Activated naive CD4-positive, alpha-beta T cell treated with anti-CD3 and anti-CD28 coated beads, Interleukin-2, amount 50 U/mL, for 72 hours (primary cell): ENCODE results near the gene PAIP2B. TPM values are rescaled to one million over a fixed set of nuclear protein-coding genes. Genes with fewer than 3 reads are reported as not detected.
"Not testable (repeated sequence)": the region's sequence is repeated elsewhere in the genome, so short reads cannot be mapped to it uniquely, and the experiment has no call there.

Source experiments
- ATAC-seq, 2 donors: fragments of 150-1000 bp; cut with Tn5 transposase; 2 replicates each; pipeline ENCODE4 v1.10.0; 2021; ENCODE audit warnings: mild to moderate bottlenecking in 2 of 2, moderate library complexity in 2 of 2
- DNase-seq, 2 donors: peaks; one replicate each; pipeline ENCODE4 v3.0.0; 2021 to 2022; ENCODE audit warnings: low spot score in 2 of 2
- H3K27ac Mint-ChIP-seq, 2 donors: one replicate each; pipeline ENCODE4 v1.8.0; 2022; ENCODE audit warnings: mild to moderate bottlenecking in 2 of 2, mixed read lengths in 2 of 2
- H3K36me3 Mint-ChIP-seq, 2 donors: one replicate each; pipeline ENCODE4 v1.8.0; 2022; ENCODE audit warnings: mixed read lengths in 2 of 2
- H3K9me3 Mint-ChIP-seq, 2 donors: one replicate each; pipeline ENCODE4 v1.8.0; 2022; ENCODE audit warnings: mixed read lengths in 2 of 2
- total RNA-seq, 2 donors: library from RNA; stranded (reverse); gene quantifications; one replicate each; pipeline ENCODE4 v1.2.3, GENCODE V29; 2022

PAIP2B gene
- total RNA-seq, 2 donors from 2014 or later: 2.5 to 3.7 TPM

- H3K9me3 Mint-ChIP-seq, H3K27ac Mint-ChIP-seq, ATAC-seq, DNase-seq, H3K36me3 Mint-ChIP-seq: not testable (repeated sequence)
These were observed 43.4 kb downstream of the PAIP2B start for GRCh38 chr2:71183306-71184115.

- Mint-ChIP-seq H3K9me3 (no peaks in the 10 kb centered on the region), H3K27ac (no peak overlapping the region), H3K36me3 (no peaks in the 10 kb centered on the region)
- DNase-seq (no peak), ATAC-seq (no peak)
These were observed 45.6 kb downstream of the PAIP2B start for GRCh38 chr2:71181316-71181715.

GRCh38 chr2:71178836-71179235 lies 48.1 kb downstream of the PAIP2B start:
- not testable (repeated sequence) for H3K36me3 Mint-ChIP-seq, DNase-seq, H3K27ac Mint-ChIP-seq, H3K9me3 Mint-ChIP-seq, ATAC-seq

GRCh38 chr2:71174207-71174606 lies 52.7 kb downstream of the PAIP2B start:
- no peak overlapping the region for H3K27ac Mint-ChIP-seq
- no peak for DNase-seq
- no peaks in the 10 kb centered on the region for H3K36me3 Mint-ChIP-seq
- peak in 1 of 2 donors; percentile 82 for ATAC-seq
- H3K9me3 Mint-ChIP-seq: no peaks in the 10 kb centered on the region

GRCh38 chr2:71173096-71173495 lies 53.8 kb downstream of the PAIP2B start:
- no peak for DNase-seq
- Mint-ChIP-seq H3K36me3 (no peaks in the 10 kb centered on the region), H3K9me3 (no peaks in the 10 kb centered on the region), H3K27ac (peak overlapping the region in 1 of 2 donors; percentile 5)
- no peak for ATAC-seq

GRCh38 chr2:71166812-71167211 lies 60.1 kb downstream of the PAIP2B start:
- H3K36me3 Mint-ChIP-seq: no peaks in the 10 kb centered on the region
- DNase-seq: no peak
- H3K9me3 Mint-ChIP-seq: no peaks in the 10 kb centered on the region
- H3K27ac Mint-ChIP-seq: no peak overlapping the region
- ATAC-seq: no peak

GRCh38 chr2:71157124-71157793 lies 69.6 kb downstream of the PAIP2B start:
- no peaks in the 10 kb centered on the region for H3K9me3 Mint-ChIP-seq
- H3K36me3 Mint-ChIP-seq: no peaks in the 10 kb centered on the region
- peak in 1 of 2 donors; percentile 76 for DNase-seq
- H3K27ac Mint-ChIP-seq: no peak overlapping the region
- ATAC-seq: peak; percentile 78 to 86

GRCh38 chr2:71156573-71156972 lies 70.3 kb downstream of the PAIP2B start:
- ATAC-seq (no peak), DNase-seq (no peak)
- Mint-ChIP-seq H3K27ac (no peak overlapping the region), H3K36me3 (no peaks in the 10 kb centered on the region), H3K9me3 (no peaks in the 10 kb centered on the region)

- Mint-ChIP-seq H3K36me3 (no peaks in the 10 kb centered on the region), H3K27ac (no peak overlapping the region), H3K9me3 (no peaks in the 10 kb centered on the region)
- DNase-seq: no peak
- ATAC-seq: no peak
These were observed 71.1 kb downstream of the PAIP2B start for GRCh38 chr2:71155846-71156245.

- peak; percentile 64 to 77 for ATAC-seq
- peaks cover 0 to 4% of the 10 kb centered on the region in 2 donors for H3K36me3 Mint-ChIP-seq
- no peaks in the 10 kb centered on the region for H3K9me3 Mint-ChIP-seq
- no peak overlapping the region for H3K27ac Mint-ChIP-seq
- peak in 1 of 2 donors; percentile 17 for DNase-seq
These were observed 72.1 kb downstream of the PAIP2B start for GRCh38 chr2:71154798-71155197.

- DNase-seq: no peak
- Mint-ChIP-seq H3K36me3 (peaks cover 0 to 4% of the 10 kb centered on the region in 2 donors), H3K9me3 (no peaks in the 10 kb centered on the region), H3K27ac (no peak overlapping the region)
- ATAC-seq: no peak
These were observed 72.6 kb downstream of the PAIP2B start for GRCh38 chr2:71154279-71154678.

- peaks cover 4% of the 10 kb centered on the region in 2 donors for H3K36me3 Mint-ChIP-seq
- DNase-seq (no peak), ATAC-seq (no peak)
- H3K9me3 Mint-ChIP-seq: no peaks in the 10 kb centered on the region
- H3K27ac Mint-ChIP-seq: no peak overlapping the region
These were observed 73.2 kb downstream of the PAIP2B start for GRCh38 chr2:71153585-71154224.

GRCh38 chr2:71151620-71152019 lies 75.3 kb downstream of the PAIP2B start:
- Mint-ChIP-seq H3K27ac (no peak overlapping the region), H3K9me3 (no peaks in the 10 kb centered on the region), H3K36me3 (peaks cover 4% of the 10 kb centered on the region in 2 donors)
- peak; percentile 22 to 36 for ATAC-seq
- DNase-seq: no peak

- Mint-ChIP-seq H3K36me3 (peaks cover 4 to 12% of the 10 kb centered on the region in 2 donors), H3K9me3 (no peaks in the 10 kb centered on the region), H3K27ac (peak overlapping the region in 1 of 2 donors; percentile 82)
- ATAC-seq (no peak), DNase-seq (no peak)
These were observed 76.7 kb downstream of the PAIP2B start for GRCh38 chr2:71150082-71150816.

GRCh38 chr2:71148506-71149063 lies 78.3 kb downstream of the PAIP2B start:
- Mint-ChIP-seq H3K27ac (no peak overlapping the region), H3K9me3 (no peaks in the 10 kb centered on the region), H3K36me3 (peaks cover 12 to 18% of the 10 kb centered on the region in 2 donors)
- DNase-seq (no peak), ATAC-seq (no peak)

- peaks cover 9 to 14% of the 10 kb centered on the region in 2 donors for H3K36me3 Mint-ChIP-seq
- no peak overlapping the region for H3K27ac Mint-ChIP-seq
- ATAC-seq: no peak
- DNase-seq: no peak
- no peaks in the 10 kb centered on the region for H3K9me3 Mint-ChIP-seq
These were observed 83.1 kb downstream of the PAIP2B start for GRCh38 chr2:71143782-71144181.
